NT2/D1 (cell line): ENCODE results near the gene KATNB1.

Source experiments
- SUZ12 ChIP-seq: IDR thresholded peaks from 2 replicates; pipeline ENCODE4 v1.6.1; 2011; ENCODE audit not compliant: insufficient read length, insufficient read depth; ENCODE audit errors: extremely low read depth
- YY1 ChIP-seq: IDR thresholded peaks from 2 replicates; pipeline ENCODE4 v1.6.1; 2011; ENCODE audit not compliant: insufficient read length, insufficient read depth

GRCh38 chr16:57689762-57690558 lies 45.6 kb upstream of the KATNB1 start:
- no peak for TF ChIP-seq YY1
- TF ChIP-seq SUZ12, result no peak
